Measurements from ENCODE around the gene SESN3.

SESN3 gene

GRCh38 chr11:95152876-95153856 is 77.8 kb downstream of the SESN3 start:
- TF ChIP-seq CTCF (IDR thresholded peaks at IDR 0.05; ENCODE audit: low read length, missing control alignments), result no peak
- no peak for DNase-seq (ENCODE audit: low read depth)
- no peak overlapping the region for H3K4me3 ChIP-seq (replicated peaks; ENCODE audit: low read depth, low read length)

- peak; percentile 93 for DNase-seq (ENCODE audit: low read depth)
- TF ChIP-seq CTCF (IDR thresholded peaks at IDR 0.05; ENCODE audit: low read length, missing control alignments), result peak; percentile 64
- H3K4me3 ChIP-seq (replicated peaks; ENCODE audit: low read depth, low read length), result peak overlapping the region; percentile 53
These were observed 79.9 kb downstream of the SESN3 start for GRCh38 chr11:95150956-95151684.

DNA sequence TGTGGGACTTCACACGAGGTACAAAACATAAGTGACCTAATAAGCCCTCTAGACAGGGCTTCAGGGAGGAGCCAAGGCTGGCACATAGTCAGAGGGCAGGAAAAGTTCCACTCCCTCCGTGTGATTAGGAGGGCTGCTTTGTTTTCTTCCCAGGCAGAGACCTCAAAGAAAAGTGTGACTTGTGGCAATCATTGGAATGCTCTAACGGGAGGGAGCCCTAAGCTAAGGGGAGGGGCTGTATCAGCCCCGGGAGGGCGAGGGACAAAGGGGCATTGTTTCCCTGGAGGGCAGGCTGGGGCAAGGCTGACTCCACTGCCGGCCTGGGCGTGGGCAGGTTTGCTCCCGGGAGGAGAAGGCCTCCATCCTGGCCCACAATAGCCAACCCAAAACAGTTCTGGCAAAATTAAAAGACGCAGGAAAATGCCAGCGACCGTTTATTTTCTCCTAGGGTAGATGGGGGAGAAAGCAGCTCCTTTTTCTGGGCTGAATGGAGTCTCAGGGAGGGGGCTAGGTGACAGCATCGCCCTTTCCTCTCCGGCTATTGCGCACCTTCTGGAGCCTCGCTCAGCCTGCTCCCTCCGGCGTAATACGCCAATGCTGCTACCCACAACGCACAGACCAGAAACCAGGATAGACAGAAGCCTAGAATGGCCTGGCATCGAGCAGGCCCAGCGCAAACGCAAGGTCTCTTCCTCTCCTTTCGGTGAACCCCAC is 81.2 kb downstream of the SESN3 start:
- peak; percentile 63 for DNase-seq (ENCODE audit: low read depth)
- H3K4me3 ChIP-seq (replicated peaks; ENCODE audit: low read depth, low read length), result peak overlapping the region; percentile 53
- no peak for TF ChIP-seq CTCF (IDR thresholded peaks at IDR 0.05; ENCODE audit: low read length, missing control alignments)

DNA sequence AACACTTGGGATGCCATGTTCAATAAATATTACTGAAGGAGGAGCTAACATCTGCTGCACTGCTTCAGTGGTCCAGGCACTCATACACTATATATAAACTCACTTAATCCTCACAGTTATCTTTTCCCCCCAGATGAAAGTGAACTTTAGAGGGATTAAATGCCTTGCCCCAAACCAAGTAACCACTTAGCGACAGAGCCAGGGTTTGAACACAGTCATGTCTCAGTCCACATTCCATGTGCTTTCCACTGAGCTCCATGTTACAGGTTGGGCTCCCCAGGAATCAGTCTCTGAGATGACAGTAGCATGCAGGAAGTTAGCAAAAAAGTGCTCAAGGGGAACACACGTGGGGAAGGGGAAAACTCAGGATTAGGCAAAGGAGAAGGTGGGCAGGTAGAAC is 82.1 kb downstream of the SESN3 start:
- no peak for TF ChIP-seq CTCF (IDR thresholded peaks at IDR 0.05; ENCODE audit: low read length, missing control alignments)
- DNase-seq (ENCODE audit: low read depth), result no peak
- no peak overlapping the region for H3K4me3 ChIP-seq (replicated peaks; ENCODE audit: low read depth, low read length)

DNA sequence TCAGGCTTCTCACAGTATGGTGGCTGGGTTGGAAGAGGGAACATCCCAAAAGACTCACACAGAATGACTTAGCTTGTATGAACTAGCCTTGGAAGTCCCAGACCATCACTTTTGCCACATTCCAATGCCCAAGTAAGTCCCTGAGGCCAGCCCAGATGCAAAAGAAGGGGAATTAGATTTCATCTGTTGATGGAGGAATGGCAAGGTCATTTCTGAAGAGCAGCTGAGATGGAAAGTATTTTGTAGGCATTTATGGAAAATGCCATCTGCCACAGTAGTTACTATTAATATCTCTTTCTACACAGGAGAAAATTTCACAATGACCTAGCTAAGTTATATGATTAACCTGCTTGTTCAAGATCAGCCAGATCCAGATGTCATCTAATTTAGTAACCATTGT is 82.6 kb downstream of the SESN3 start:
- no peak for TF ChIP-seq CTCF (IDR thresholded peaks at IDR 0.05; ENCODE audit: low read length, missing control alignments)
- H3K4me3 ChIP-seq (replicated peaks; ENCODE audit: low read depth, low read length), result no peak overlapping the region
- no peak for DNase-seq (ENCODE audit: low read depth)

- peak; percentile 96 for DNase-seq (ENCODE audit: low read depth)
- H3K4me3 ChIP-seq (replicated peaks; ENCODE audit: low read depth, low read length), result no peak overlapping the region
- TF ChIP-seq CTCF (IDR thresholded peaks at IDR 0.05; ENCODE audit: low read length, missing control alignments), result no peak
These were observed 83.6 kb downstream of the SESN3 start for GRCh38 chr11:95147364-95147905.
